NCI-H1930 (cell line): ENCODE data around the gene SF3A1.
A peak's percentile ranks its signal among the peaks of the same experiment; 100 is the strongest.

ENCODE experiments used
- DNase-seq, 2 experiments: peaks; one replicate each; lab custom pipeline; 2025; lab: John Stamatoyannopoulos, UW

Gene SF3A1

GRCh38 chr22:30301995-30302809 lies 54.5 kb downstream of the SF3A1 start:
- DNase-seq: no peak

GRCh38 chr22:30299322-30299721 lies 57.4 kb downstream of the SF3A1 start:
- DNase-seq: no peak

- DNase-seq: no peak
Measured at GRCh38 chr22:30297991-30298701, 58.5 kb downstream of the SF3A1 start.

- DNase-seq: no peak
Measured at GRCh38 chr22:30297276-30297990, 59.3 kb downstream of the SF3A1 start.

GRCh38 chr22:30296833-30297232 lies 59.9 kb downstream of the SF3A1 start:
- DNase-seq: no peak

GRCh38 chr22:30296324-30296723 lies 60.4 kb downstream of the SF3A1 start:
- no peak for DNase-seq

GRCh38 chr22:30295576-30295975 lies 61.1 kb downstream of the SF3A1 start:
- DNase-seq: no peak

- DNase-seq: no peak
Measured at GRCh38 chr22:30294830-30295229, 61.9 kb downstream of the SF3A1 start.

GRCh38 chr22:30294066-30294465 lies 62.6 kb downstream of the SF3A1 start:
- DNase-seq: no peak

- DNase-seq: no peak
Measured at GRCh38 chr22:30293026-30293425, 63.7 kb downstream of the SF3A1 start.

- DNase-seq: no peak
Measured at GRCh38 chr22:30292069-30292970, 64.4 kb downstream of the SF3A1 start.

- DNase-seq: no peak
Measured at GRCh38 chr22:30291058-30291892, 65.4 kb downstream of the SF3A1 start.

GRCh38 chr22:30290342-30291057 lies 66.2 kb downstream of the SF3A1 start:
- DNase-seq: no peak

- DNase-seq: no peak
Measured at GRCh38 chr22:30289980-30290313, 66.7 kb downstream of the SF3A1 start.

- peak; percentile 89 to 92 for DNase-seq
Measured at GRCh38 chr22:30289141-30289979, 67.3 kb downstream of the SF3A1 start, which contains the start of gene CASTOR1. Gene CASTOR1, minus strand, starts transcription at chr22:30289505. Its CDS starts 8 bp downstream, at chr22:30289497.

GRCh38 chr22:30288419-30289140 lies 68.1 kb downstream of the SF3A1 start:
- DNase-seq: no peak

- peak; percentile 15 to 34 for DNase-seq
Measured at GRCh38 chr22:30287648-30288418, 68.9 kb downstream of the SF3A1 start.
